HUES48 (cell line): ENCODE data around the gene RAC2.

Source experiments
- H3K27ac ChIP-seq: one replicate; pipeline ENCODE4 v1.7.0; 2013; ENCODE audit warnings: low read depth, low read length, inconsistent platforms
- H3K27me3 ChIP-seq: 2 replicates; pipeline ENCODE4 v1.6.1; 2013; ENCODE audit warnings: mild to moderate bottlenecking, low read length; ENCODE audit not compliant: control insufficient read depth, insufficient read depth
- H3K36me3 ChIP-seq: 2 replicates; pipeline ENCODE4 v1.6.1; 2013; ENCODE audit warnings: low read length; ENCODE audit not compliant: control insufficient read depth, insufficient read depth
- H3K4me1 ChIP-seq: 2 replicates; pipeline ENCODE4 v1.6.1; 2013; ENCODE audit warnings: mild to moderate bottlenecking, low read length; ENCODE audit not compliant: control insufficient read depth, insufficient read depth
- H3K4me3 ChIP-seq: 2 replicates; pipeline ENCODE4 v1.5.1; 2013; ENCODE audit warnings: mild to moderate bottlenecking, low read depth, low read length
- H3K9ac ChIP-seq: 2 replicates; pipeline ENCODE4 v1.6.1; 2013; ENCODE audit warnings: mild to moderate bottlenecking, low read depth, low read length, moderate library complexity
- H3K9me3 ChIP-seq: 2 replicates; pipeline ENCODE4 v1.6.1; 2013; ENCODE audit warnings: low read length; ENCODE audit not compliant: control insufficient read depth, insufficient read depth

RAC2 gene

DNA sequence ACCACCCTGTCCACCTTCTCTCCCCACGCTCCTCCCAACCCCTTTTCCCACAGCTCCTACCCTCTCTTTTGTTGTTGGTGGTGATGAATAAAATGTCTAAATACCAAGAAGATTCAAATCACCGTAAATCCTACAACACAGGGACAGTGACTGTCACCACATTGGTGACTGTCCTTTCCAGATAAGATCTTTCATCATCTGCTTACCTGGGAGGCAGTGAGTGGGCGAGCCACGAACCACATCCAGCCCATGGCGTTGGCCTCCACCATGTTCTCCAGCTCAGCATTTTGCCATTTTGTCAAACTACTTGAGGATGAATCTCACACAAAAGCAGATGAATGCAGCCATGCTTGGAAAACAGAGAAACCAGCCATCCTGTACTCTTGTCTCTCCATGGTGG, 31.6 kb upstream of the RAC2 start:
- no peaks in the 10 kb centered on the region for H3K27me3 ChIP-seq

DNA sequence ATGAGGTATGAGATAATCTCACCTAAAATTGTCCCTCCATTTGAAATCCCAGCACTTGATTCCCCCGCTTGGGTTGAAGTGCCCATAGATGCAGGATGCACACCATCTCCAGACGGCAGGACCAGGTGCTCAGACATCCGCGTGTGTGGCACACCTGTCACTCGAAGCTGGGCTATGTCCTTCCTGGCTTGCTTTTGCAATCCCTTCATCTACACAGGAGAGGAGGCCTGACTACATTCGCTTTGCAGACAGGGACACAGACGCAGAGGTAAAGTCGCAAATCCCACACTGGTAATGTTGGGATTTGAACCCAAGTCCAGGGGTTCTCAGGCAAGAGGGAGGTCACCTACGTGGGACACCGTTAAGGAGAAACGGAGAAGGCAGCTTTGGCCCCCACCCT, 31.1 kb upstream of the RAC2 start:
- Histone ChIP-seq H3K4me3 (no peak overlapping the region), H3K4me1 (no peaks in the 10 kb centered on the region), H3K36me3 (no peaks in the 10 kb centered on the region), H3K9ac (no peak overlapping the region), H3K27ac (no peak overlapping the region), H3K27me3 (no peaks in the 10 kb centered on the region), H3K9me3 (no peaks in the 10 kb centered on the region)

More for the DNA sequence above, 31.6 kb upstream of the RAC2 start:
- H3K4me3 ChIP-seq: no peak overlapping the region
- no peak overlapping the region for H3K27ac ChIP-seq
- H3K4me1 ChIP-seq: no peaks in the 10 kb centered on the region
- no peaks in the 10 kb centered on the region for H3K36me3 ChIP-seq
- H3K9me3 ChIP-seq: no peaks in the 10 kb centered on the region
- no peak overlapping the region for H3K9ac ChIP-seq

DNA sequence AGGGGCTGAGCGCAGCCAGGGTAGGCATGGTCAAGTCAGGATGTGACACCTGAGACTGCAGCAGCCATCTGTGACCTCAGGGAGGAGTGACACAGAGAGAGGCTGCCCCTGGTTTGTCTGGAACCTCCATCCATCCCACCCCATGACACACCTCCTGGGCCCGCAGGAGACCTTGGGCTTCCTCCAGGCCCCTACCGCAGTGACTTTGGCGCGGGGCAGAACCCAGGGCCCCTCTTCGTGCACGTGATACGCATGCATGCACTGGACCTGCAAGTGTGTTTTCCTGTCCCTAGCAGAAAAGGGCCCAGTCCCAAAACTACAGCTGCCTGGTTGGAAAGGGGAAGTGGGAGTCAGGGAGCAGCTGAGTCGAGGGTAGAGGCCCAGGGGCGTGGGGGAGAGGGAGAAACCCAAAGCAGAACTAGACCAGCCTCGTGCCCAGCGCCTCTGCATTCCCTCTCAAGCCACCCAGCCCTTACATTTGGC, 30.4 kb upstream of the RAC2 start:
- Histone ChIP-seq H3K9ac (no peak overlapping the region), H3K36me3 (no peaks in the 10 kb centered on the region), H3K9me3 (no peaks in the 10 kb centered on the region), H3K4me3 (no peak overlapping the region), H3K4me1 (no peaks in the 10 kb centered on the region), H3K27ac (no peak overlapping the region), H3K27me3 (no peaks in the 10 kb centered on the region)

DNA sequence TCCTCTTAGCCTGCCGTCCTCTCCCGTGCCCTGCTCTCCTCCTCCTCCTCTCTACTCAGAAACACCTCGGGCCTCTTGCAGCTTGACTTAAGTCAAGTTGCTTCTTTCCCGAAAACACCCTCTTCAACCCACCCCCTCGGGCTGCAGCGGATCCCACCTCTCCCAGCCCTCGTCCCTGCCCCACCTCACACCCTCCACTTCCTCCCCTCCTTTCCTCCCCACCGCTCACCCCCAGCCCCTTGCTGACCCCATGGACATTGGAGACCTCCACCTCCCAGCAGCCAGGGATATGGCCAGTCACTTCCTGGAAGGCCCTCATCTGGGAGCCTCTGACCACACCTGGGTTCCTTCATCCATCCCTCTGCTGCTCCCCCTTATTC, 29.8 kb upstream of the RAC2 start:
- Histone ChIP-seq H3K27ac (no peak overlapping the region), H3K36me3 (no peaks in the 10 kb centered on the region), H3K9ac (no peak overlapping the region), H3K4me3 (no peak overlapping the region), H3K27me3 (no peaks in the 10 kb centered on the region), H3K9me3 (no peaks in the 10 kb centered on the region), H3K4me1 (no peaks in the 10 kb centered on the region)

DNA sequence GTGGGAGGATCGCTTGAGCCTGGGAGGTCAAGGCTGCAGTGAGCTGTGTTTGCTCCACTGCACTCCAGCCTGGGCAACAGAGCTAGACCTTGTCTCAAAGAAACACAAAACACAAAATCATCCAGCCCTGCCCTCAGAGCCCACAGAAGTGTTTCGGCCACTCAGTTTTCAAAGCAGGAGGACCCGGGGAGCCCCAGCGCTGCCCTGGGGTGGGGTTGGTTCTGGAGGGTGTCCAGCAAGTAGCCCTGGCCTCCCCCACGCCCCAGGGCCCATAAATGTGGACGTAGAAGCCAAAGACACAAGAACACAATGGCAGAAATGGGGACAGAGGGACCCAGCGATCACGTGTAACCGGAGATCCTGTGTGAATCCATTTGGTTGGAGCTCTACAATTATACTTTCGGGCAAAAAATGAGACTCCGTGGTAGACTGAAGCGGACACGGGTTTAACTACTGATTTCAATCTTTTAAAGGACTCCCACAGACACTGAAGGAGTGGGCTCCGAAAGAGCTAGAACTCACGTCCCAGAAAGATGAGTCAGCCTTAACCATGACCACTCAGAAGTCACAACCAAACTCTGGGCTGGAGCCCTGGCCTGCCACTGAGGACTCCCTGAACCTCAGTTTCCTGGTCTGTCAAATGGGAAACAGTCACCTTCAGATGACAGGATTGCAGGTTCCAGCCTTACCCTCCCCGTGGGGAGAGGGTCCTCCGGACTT, 29.2 kb upstream of the RAC2 start:
- no peak overlapping the region for H3K9ac ChIP-seq
- H3K4me1 ChIP-seq: no peaks in the 10 kb centered on the region
- H3K9me3 ChIP-seq: no peaks in the 10 kb centered on the region
- H3K27ac ChIP-seq: no peak overlapping the region
- H3K27me3 ChIP-seq: no peaks in the 10 kb centered on the region
- no peaks in the 10 kb centered on the region for H3K36me3 ChIP-seq
- H3K4me3 ChIP-seq: no peak overlapping the region

DNA sequence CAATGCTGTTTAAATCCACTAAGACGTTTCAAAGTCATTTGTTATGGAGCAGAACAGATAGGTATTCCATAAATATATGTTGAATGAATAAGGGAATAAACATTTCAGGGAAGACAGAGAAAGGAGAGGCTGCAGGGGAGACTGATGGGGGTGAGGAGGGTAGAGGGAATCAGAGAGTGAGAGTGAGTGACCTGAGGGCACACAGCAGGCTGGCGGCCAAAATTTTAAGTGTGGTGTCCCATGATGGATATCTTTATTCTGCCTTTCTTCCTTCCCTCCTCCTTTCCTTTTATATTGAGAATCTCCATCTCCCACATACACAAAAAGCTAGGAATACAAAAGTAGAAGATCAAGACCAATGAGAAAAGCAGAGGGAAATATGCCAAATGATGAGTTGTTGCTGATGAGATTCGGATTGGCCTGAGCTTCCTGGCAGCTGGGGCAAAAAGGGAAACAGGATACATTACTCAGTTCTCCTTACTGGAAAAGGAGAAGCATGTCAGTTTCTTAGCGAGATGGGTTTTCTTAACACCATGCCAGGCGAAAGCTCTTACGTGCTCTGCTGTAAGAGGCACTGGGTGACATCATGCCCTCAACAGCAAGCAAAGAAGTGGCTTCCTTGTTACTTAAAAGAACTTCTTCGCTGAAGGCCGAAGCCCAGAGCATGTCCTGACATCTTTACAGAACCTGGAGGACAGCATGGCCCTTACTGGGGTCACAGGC, 27.0 kb upstream of the RAC2 start:
- H3K4me1 ChIP-seq: no peaks in the 10 kb centered on the region
- no peak overlapping the region for H3K9ac ChIP-seq
- no peak overlapping the region for H3K27ac ChIP-seq
- no peaks in the 10 kb centered on the region for H3K9me3 ChIP-seq
- H3K36me3 ChIP-seq: no peaks in the 10 kb centered on the region
- H3K27me3 ChIP-seq: no peaks in the 10 kb centered on the region
- H3K4me3 ChIP-seq: no peak overlapping the region

DNA sequence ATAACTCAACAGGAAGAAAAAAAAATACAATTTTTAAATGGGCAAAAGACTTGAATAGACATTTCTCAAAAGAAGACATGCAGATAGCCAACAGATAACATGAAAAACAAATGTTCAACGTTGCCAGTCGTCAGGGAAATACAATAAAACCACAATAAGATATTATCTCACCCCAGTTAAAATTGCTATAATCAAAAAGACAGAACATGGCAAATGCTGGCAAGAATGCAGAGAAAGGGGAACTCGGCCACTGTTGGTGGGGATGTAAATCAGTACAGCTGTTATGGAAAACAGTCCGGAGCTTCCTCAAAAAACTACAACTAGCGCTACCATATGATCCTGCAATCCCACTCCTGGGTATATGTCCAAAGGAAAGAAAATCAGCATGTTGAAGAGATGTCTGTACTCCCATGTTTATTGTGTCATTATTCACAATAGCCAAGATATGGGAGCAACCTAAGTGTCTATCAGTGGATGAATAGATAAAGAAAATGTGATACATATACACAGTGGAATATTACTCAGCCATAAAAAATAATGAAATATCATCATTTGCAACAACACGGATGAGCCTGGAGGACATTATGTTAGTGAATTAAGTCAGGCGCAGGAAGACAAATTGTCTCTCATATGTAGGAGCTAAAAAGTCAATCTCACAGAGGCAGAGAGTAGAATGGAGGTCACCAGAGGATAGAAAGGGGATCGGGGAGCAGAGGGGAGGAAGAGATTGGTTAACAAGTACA, 26.0 kb upstream of the RAC2 start:
- Histone ChIP-seq H3K9ac (no peak overlapping the region), H3K4me1 (no peaks in the 10 kb centered on the region), H3K4me3 (no peak overlapping the region), H3K27ac (no peak overlapping the region), H3K9me3 (no peaks in the 10 kb centered on the region), H3K27me3 (no peaks in the 10 kb centered on the region), H3K36me3 (no peaks in the 10 kb centered on the region)

DNA sequence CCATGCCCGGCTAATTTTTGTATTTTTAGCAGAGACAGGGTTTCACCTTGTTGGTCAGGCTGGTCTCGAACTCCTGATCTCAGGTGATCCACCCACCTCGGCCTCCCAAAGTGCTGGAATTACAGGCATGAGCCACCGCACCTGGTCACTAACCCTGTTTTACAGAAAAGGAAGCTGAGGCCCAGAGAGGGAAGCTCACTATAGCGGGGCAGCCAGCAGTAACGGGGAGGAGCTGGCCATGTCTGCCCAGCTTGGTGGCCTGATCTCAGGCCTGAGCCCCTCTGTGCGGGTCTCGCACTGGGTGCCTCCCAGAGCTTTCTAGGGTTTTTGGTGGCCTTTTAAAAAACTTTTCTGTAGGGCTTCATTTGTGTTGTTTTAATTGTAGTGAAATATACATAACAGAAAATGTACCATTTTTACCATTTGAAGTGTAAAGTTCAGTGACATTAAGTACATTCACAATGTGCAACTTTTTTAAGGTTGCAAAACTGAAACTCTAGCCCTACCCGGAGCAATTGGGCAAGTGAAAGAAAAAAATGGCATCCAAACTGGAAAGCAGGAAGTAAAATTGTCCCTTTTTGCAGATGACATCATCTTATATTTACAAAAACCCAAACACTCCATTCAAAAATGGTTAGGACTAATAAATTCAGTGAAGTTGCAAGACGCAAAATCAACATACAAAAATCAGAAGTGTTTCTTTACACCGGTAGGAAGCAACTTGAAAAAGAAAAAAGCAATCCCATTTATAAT, 23.8 kb upstream of the RAC2 start:
- no peak overlapping the region for H3K9ac ChIP-seq
- H3K4me3 ChIP-seq: no peak overlapping the region
- no peak overlapping the region for H3K27ac ChIP-seq
- H3K36me3 ChIP-seq: no peaks in the 10 kb centered on the region
- H3K9me3 ChIP-seq: peaks cover 7% of the 10 kb centered on the region; the same call in 1 of the 2 replicates
- H3K4me1 ChIP-seq: no peaks in the 10 kb centered on the region
- H3K27me3 ChIP-seq: no peaks in the 10 kb centered on the region

DNA sequence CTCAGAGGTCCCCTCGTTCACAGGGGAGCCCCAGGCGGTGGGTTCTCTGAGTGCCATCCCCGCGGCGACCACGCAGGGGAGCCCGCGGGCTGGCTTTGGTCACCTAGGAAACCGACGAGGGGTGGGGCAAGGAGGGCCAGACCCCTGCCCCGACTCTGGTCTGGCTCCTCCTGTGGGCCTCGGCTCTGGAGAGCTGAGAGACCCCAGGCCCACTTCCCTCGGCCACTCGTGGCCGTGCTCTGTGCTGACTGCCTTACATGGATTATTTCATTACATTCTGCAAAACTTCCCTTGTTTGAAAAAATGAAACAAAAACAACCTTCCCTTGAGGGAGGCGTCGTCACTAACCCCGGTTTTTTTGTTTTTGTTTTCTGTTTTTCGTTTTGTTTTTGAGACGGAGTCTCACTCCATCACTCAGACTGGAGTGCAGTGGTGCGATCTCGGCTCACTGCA, 23.1 kb upstream of the RAC2 start:
- no peak overlapping the region for H3K9ac ChIP-seq
- H3K36me3 ChIP-seq: no peaks in the 10 kb centered on the region
- peaks cover 7% of the 10 kb centered on the region; the same call in 1 of the 2 replicates for H3K9me3 ChIP-seq
- no peaks in the 10 kb centered on the region for H3K27me3 ChIP-seq
- H3K4me1 ChIP-seq: no peaks in the 10 kb centered on the region
- H3K27ac ChIP-seq: no peak overlapping the region
- no peak overlapping the region for H3K4me3 ChIP-seq

DNA sequence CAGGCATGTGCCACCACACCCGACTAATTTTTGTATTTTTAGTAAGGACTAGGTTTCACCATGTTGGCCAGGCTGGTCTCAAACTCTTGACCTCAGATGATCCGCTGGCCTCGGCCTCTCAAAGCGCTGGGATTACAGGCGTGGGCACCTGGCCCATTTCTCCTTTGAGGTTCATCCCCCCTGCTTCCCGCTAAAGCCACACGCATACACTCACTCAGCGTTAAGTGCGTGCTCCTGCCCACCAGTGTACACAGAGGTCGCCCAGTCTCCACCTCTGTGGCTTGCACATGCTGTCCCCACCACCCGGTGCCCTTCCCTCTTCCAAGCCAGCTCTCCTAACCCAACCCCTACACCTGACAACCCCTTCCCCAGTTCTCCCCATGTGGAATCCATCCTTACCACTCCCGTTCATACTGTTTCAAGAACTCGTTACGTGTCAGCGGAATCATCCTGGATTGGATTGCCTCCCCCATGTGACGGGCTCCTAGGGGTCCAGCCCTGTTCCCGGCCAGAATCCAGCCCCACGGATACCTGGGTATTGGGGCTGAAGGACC, 22.6 kb upstream of the RAC2 start:
- no peak overlapping the region for H3K27ac ChIP-seq
- no peak overlapping the region for H3K4me3 ChIP-seq
- H3K9ac ChIP-seq: no peak overlapping the region
- H3K36me3 ChIP-seq: no peaks in the 10 kb centered on the region
- H3K27me3 ChIP-seq: no peaks in the 10 kb centered on the region
- peaks cover 7% of the 10 kb centered on the region; the same call in 1 of the 2 replicates for H3K9me3 ChIP-seq
- H3K4me1 ChIP-seq: no peaks in the 10 kb centered on the region
